Ecto neural progenitor cell (in vitro differentiated cells): ENCODE data around the gene MBD3L2B.

ENCODE experiments used
- DNase-seq: peaks from one replicate; pipeline ENCODE4 v3.0.0-alpha.2; 2018; ENCODE audit warnings: low spot score

Gene MBD3L2B

GRCh38 chr19:7010722-7011593 is 10.3 kb downstream of the MBD3L2B start:
- DNase-seq = no peak

- no peak for DNase-seq
Observed at GRCh38 chr19:7007859-7008258, 13.4 kb downstream of the MBD3L2B start.

GRCh38 chr19:7006135-7006704 is 15.0 kb downstream of the MBD3L2B start:
- DNase-seq = no peak

GRCh38 chr19:7004313-7004931 is 16.8 kb downstream of the MBD3L2B start:
- no peak for DNase-seq

- DNase-seq = no peak
Observed at GRCh38 chr19:7000816-7001215, 20.4 kb downstream of the MBD3L2B start.

GRCh38 chr19:7000333-7000732 is 20.9 kb downstream of the MBD3L2B start:
- DNase-seq = no peak

- DNase-seq = no peak
Observed at GRCh38 chr19:6999933-7000332, 21.3 kb downstream of the MBD3L2B start.

- DNase-seq = no peak
Observed at GRCh38 chr19:6997679-6998445, 23.4 kb downstream of the MBD3L2B start.

GRCh38 chr19:6996810-6997209 is 24.4 kb downstream of the MBD3L2B start:
- DNase-seq = no peak

- no peak for DNase-seq
Observed at GRCh38 chr19:6995054-6995453, 26.2 kb downstream of the MBD3L2B start.

GRCh38 chr19:6988257-6988656 is 33.0 kb downstream of the MBD3L2B start:
- no peak for DNase-seq

- DNase-seq = no peak
Observed at GRCh38 chr19:6987850-6988249, 33.4 kb downstream of the MBD3L2B start.

- no peak for DNase-seq
Observed at GRCh38 chr19:6983448-6983847, 37.8 kb downstream of the MBD3L2B start.

GRCh38 chr19:6979399-6979798 is 41.8 kb downstream of the MBD3L2B start:
- no peak for DNase-seq

- no peak for DNase-seq
Observed at GRCh38 chr19:6976197-6976596, 45.0 kb downstream of the MBD3L2B start.

- no peak for DNase-seq
Observed at GRCh38 chr19:6971366-6971765, 49.9 kb downstream of the MBD3L2B start.

- no peak for DNase-seq
Observed at GRCh38 chr19:6970443-6970842, 50.8 kb downstream of the MBD3L2B start.

- DNase-seq = no peak
Observed at GRCh38 chr19:6970021-6970420, 51.2 kb downstream of the MBD3L2B start.

GRCh38 chr19:6969490-6969889 is 51.7 kb downstream of the MBD3L2B start:
- DNase-seq = no peak
